HEK293T (cell line): ENCODE measurements around the gene CCL27.

Experiments used
- ARNT ChIP-seq: fragments of 450-650 bp; IDR thresholded peaks from 2 replicates; pipeline ENCODE4 v1.6.1; 2017; ENCODE audit warnings: mild to moderate bottlenecking
- BHLHE40 ChIP-seq: fragments of 450-650 bp; IDR thresholded peaks from 2 replicates; pipeline ENCODE4 v1.6.1; 2016; ENCODE audit warnings: mild to moderate bottlenecking, moderate library complexity, borderline replicate concordance
- ELF4 ChIP-seq: fragments of 450-650 bp; IDR thresholded peaks from 2 replicates; pipeline ENCODE4 v1.6.1; 2017; ENCODE audit warnings: antibody characterized with exemption
- FOXA1 ChIP-seq: fragments of 450-650 bp; IDR thresholded peaks from 2 replicates; pipeline ENCODE4 v1.6.1; 2016; ENCODE audit warnings: mild to moderate bottlenecking
- FOXK2 ChIP-seq: fragments of 450-650 bp; IDR thresholded peaks from 2 replicates; pipeline ENCODE4 v1.6.1; 2016; ENCODE audit warnings: mild to moderate bottlenecking
- FOXM1 ChIP-seq: fragments of 450-650 bp; IDR thresholded peaks from 2 replicates; pipeline ENCODE4 v1.6.1; 2017; ENCODE audit warnings: mild to moderate bottlenecking, borderline replicate concordance
- L3MBTL2 ChIP-seq: fragments of 450-650 bp; conservative IDR thresholded peaks from 2 replicates; pipeline ENCODE4 v1.6.1; 2016; ENCODE audit warnings: mild to moderate bottlenecking
- NFRKB ChIP-seq: fragments of 450-650 bp; IDR thresholded peaks from 2 replicates; pipeline ENCODE4 v1.6.1; 2016; ENCODE audit warnings: mild to moderate bottlenecking, moderate library complexity
- PKNOX1 ChIP-seq: fragments of 450-650 bp; IDR thresholded peaks from 2 replicates; pipeline ENCODE4 v1.6.1; 2016
- SP1 ChIP-seq: fragments of 450-650 bp; IDR thresholded peaks from 2 replicates; pipeline ENCODE4 v1.6.1; 2017
- SUZ12 ChIP-seq: fragments of 450-650 bp; IDR thresholded peaks from 2 replicates; pipeline ENCODE4 v1.6.1; 2016; ENCODE audit warnings: mild to moderate bottlenecking
- TARDBP ChIP-seq: fragments of 450-650 bp; IDR thresholded peaks from 2 replicates; pipeline ENCODE4 v1.6.1; 2016
- ZNF384 ChIP-seq: fragments of 450-650 bp; IDR thresholded peaks from 2 replicates; pipeline ENCODE4 v1.6.1; 2016

GRCh38 chr9:34693560-34693959, 31.1 kb upstream of the CCL27 start:
- TF ChIP-seq ZNF384 (no peak), L3MBTL2 (no peak), FOXK2 (no peak), ELF4 (no peak), NFRKB (no peak), BHLHE40 (no peak), PKNOX1 (no peak), SUZ12 (no peak), FOXM1 (no peak), TARDBP (no peak), FOXA1 (no peak), ARNT (no peak), SP1 (no peak)
